ENCODE results near the gene ZNF414. TPM values are rescaled to one million over a fixed set of nuclear protein-coding genes. Genes with fewer than 3 reads are reported as not detected.

Gene ZNF414
- total RNA-seq, 1 donor from 2014 or later: 5.2 TPM

DNA sequence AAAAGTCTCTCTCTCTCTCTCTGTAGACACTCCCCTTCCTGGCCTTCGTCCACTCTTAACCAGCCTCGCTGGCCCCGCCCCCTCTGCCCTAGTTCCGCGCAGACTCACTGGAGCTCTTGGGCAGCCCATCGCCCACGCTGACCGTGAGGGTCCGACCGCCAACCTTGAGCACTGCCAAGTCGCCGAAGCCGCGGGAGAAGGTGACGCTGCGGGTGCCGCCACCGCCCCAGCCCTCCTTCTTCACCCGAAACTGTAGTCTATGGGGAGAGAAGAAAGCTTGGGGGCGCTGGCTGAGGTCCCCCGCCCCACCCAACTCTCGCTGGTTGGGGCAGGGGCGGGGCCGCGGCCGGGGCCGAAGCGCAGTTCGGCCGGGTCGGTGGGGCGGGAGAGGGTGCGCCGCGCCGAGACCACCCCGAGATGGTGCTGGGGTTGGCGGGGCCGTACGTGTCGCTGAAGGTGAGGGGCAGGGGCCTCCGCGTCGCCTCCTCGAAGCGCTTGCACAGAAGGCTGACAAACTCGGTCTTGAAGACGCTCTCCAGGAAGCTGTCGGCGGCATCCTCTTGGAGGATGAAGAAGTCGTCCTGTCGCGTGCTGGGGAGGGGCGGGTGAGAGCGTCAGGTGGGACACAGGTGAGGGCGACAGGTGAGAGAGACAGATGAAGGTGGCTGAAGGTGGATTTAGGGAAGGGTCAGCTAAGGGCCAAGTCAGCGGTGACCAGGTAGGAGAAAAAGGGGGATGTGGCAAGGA is 12.6 kb upstream of the ZNF414 start:
- TF ChIP-seq, protein P1, sequence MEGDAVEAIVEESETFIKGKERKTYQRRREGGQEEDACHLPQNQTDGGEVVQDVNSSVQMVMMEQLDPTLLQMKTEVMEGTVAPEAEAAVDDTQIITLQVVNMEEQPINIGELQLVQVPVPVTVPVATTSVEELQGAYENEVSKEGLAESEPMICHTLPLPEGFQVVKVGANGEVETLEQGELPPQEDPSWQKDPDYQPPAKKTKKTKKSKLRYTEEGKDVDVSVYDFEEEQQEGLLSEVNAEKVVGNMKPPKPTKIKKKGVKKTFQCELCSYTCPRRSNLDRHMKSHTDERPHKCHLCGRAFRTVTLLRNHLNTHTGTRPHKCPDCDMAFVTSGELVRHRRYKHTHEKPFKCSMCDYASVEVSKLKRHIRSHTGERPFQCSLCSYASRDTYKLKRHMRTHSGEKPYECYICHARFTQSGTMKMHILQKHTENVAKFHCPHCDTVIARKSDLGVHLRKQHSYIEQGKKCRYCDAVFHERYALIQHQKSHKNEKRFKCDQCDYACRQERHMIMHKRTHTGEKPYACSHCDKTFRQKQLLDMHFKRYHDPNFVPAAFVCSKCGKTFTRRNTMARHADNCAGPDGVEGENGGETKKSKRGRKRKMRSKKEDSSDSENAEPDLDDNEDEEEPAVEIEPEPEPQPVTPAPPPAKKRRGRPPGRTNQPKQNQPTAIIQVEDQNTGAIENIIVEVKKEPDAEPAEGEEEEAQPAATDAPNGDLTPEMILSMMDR (IDR thresholded peaks at IDR 0.05; ENCODE audit: insufficient read depth, low read length, poor library complexity, severe bottlenecking): no peak
- no peaks in the 10 kb centered on the region for H3K36me3 ChIP-seq (ENCODE audit: control insufficient read depth, insufficient read depth, low read length)
- peak; percentile 57 for DNase-seq (ENCODE audit: low read depth)

GRCh38 chr19:8525401-8525684 is 11.4 kb upstream of the ZNF414 start:
- Histone ChIP-seq H3K4me3 (ENCODE audit: low read depth, low read length) (peak overlapping the region; percentile 42), H3K36me3 (ENCODE audit: control insufficient read depth, insufficient read depth, low read length) (no peaks in the 10 kb centered on the region), H3K27me3 (ENCODE audit: control insufficient read depth, insufficient read depth, low read length) (no peaks in the 10 kb centered on the region)
- no peak for DNase-seq (ENCODE audit: low read depth)
- TF ChIP-seq, protein P1 (IDR thresholded peaks at IDR 0.05; ENCODE audit: insufficient read depth, low read length, poor library complexity, severe bottlenecking): peak; percentile 11

More for the DNA sequence above, 12.6 kb upstream of the ZNF414 start:
- Histone ChIP-seq H3K4me3 (ENCODE audit: low read depth, low read length) (peak overlapping the region; percentile 80), H3K27me3 (ENCODE audit: control insufficient read depth, insufficient read depth, low read length) (no peaks in the 10 kb centered on the region)

- H3K4me3 ChIP-seq (ENCODE audit: low read depth, low read length): no peak overlapping the region
- DNase-seq (ENCODE audit: low read depth): no peak
- no peaks in the 10 kb centered on the region for H3K27me3 ChIP-seq (ENCODE audit: control insufficient read depth, insufficient read depth, low read length)
- H3K36me3 ChIP-seq (ENCODE audit: control insufficient read depth, insufficient read depth, low read length): no peaks in the 10 kb centered on the region
- TF ChIP-seq, protein P1 (IDR thresholded peaks at IDR 0.05; ENCODE audit: insufficient read depth, low read length, poor library complexity, severe bottlenecking): no peak
Measured at GRCh38 chr19:8519388-8519787, 5.4 kb upstream of the ZNF414 start.

DNA sequence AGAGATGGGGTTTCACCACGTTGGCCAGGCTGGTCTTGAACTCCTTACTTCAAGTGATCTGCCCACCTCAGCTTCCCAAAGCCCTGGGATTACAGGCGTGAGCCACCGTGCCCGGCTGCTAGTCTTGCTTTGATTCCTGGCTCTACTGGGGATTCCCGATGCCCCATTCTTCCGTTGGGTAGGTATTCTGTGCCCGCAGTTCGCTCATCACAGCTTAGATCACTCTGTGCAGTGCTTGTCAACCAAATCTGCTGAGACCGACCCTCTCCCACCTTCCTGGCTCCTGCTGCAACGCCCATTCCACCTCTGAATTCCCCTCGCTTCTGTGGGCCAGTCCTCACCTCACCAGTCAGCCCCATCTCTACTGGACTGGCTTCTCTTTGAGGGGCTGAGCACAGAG is 4.6 kb upstream of the ZNF414 start:
- H3K4me3 ChIP-seq (ENCODE audit: low read depth, low read length): no peak overlapping the region
- TF ChIP-seq, protein P1 (IDR thresholded peaks at IDR 0.05; ENCODE audit: insufficient read depth, low read length, poor library complexity, severe bottlenecking): no peak
- no peaks in the 10 kb centered on the region for H3K27me3 ChIP-seq (ENCODE audit: control insufficient read depth, insufficient read depth, low read length)
- H3K36me3 ChIP-seq (ENCODE audit: control insufficient read depth, insufficient read depth, low read length): no peaks in the 10 kb centered on the region
- DNase-seq (ENCODE audit: low read depth): no peak

DNA sequence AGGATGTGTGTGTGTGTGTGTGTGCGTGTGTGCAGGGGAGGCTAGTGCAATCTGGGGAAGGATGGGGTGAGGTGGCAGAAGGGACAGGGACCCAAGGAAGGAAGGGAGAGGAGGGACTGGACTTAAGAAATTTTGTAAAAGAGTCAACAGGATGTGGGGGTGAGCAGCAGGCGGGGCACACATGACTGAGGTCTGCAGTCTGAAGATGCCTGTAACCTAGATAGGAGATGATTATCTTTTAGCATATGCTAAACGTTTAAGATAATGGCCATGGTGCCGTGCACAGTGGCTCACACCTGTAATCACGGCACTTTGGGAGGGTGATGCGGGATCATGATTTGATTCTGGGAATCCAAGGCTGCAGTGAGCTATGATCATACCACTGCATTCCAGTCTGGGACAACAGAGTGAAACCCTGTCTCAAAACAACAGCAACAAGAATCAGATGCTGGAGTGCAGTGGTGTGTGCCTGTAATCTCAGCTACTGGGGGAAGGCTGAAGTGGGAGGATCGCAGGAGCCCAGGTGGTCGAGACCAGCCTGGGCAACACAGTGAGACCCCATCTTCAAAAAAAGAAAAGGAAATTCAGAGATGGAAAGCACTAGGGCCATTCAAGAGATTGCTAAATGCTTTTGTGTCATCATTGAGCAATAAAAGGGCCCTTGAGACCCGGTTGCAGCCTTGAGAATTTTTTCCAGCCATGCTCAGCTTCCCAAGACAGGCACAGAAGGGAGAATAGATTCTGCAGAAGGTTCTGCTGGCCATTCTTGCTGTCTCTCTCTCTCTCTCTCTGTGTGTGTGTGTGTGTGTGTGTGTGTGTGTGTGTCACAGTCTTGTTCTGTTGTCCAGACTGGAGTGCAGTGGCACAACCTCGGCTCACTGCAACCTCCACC is 3.8 kb upstream of the ZNF414 start:
- Histone ChIP-seq H3K36me3 (ENCODE audit: control insufficient read depth, insufficient read depth, low read length) (no peaks in the 10 kb centered on the region), H3K27me3 (ENCODE audit: control insufficient read depth, insufficient read depth, low read length) (no peaks in the 10 kb centered on the region), H3K4me3 (ENCODE audit: low read depth, low read length) (no peak overlapping the region)
- TF ChIP-seq, protein P1 (IDR thresholded peaks at IDR 0.05; ENCODE audit: insufficient read depth, low read length, poor library complexity, severe bottlenecking): no peak
- DNase-seq (ENCODE audit: low read depth): no peak
